DND-41 (cell line): Measurements from ENCODE around the gene APC2.

Source experiments
- ATAC-seq: fragments of 200-7000 bp; cut with Tn5 transposase; 3 replicates; pipeline ENCODE4 v1.9.1; 2021; ENCODE audit warnings: low read depth; ENCODE audit not compliant: insufficient read depth
- DNase-seq: peaks from one replicate; pipeline ENCODE4 v3.0.0-alpha.2; 2020
- H2AFZ ChIP-seq: 2 replicates; pipeline ENCODE4 v1.6.0; 2012; ENCODE audit warnings: low read depth, low read length
- H3K27ac ChIP-seq: 2 replicates; pipeline ENCODE4 v1.5.1; 2012; ENCODE audit warnings: low read length, inconsistent platforms
- H3K27me3 ChIP-seq: fragments of 200-600 bp; sonication (generic); 2 replicates; pipeline ENCODE4 v1.6.0; 2012; ENCODE audit warnings: low read length, mild to moderate bottlenecking, inconsistent platforms; ENCODE audit not compliant: insufficient read depth, poor library complexity
- H3K36me3 ChIP-seq: 2 replicates; pipeline ENCODE4 v1.5.1; 2012; ENCODE audit warnings: low read length, inconsistent platforms; ENCODE audit not compliant: insufficient read depth
- H3K4me1 ChIP-seq: 2 replicates; pipeline ENCODE4 v1.5.1; 2012; ENCODE audit warnings: mild to moderate bottlenecking, low read length; ENCODE audit not compliant: insufficient read depth
- H3K4me2 ChIP-seq: 2 replicates; pipeline ENCODE4 v1.6.0; 2012; ENCODE audit warnings: mild to moderate bottlenecking, moderate library complexity, low read length, inconsistent platforms; ENCODE audit not compliant: insufficient read depth
- H3K4me3 ChIP-seq, 2 experiments: fragments of 200-600 bp in 1 of 2; shearing (Covaris generic) in 1 of 2; 2 replicates each; pipeline ENCODE4 v1.5.1; 2012 to 2016; ENCODE audit warnings: inconsistent platforms in 2 of 2, low read length in 2 of 2, mild to moderate bottlenecking in 2 of 2, low read depth in 1 of 2, moderate library complexity in 1 of 2
- H3K79me2 ChIP-seq: 2 replicates; pipeline ENCODE4 v1.6.0; 2012; ENCODE audit warnings: low read length, inconsistent platforms; ENCODE audit not compliant: insufficient read depth
- H3K9ac ChIP-seq: 2 replicates; pipeline ENCODE4 v1.6.0; 2012; ENCODE audit warnings: low read depth, mild to moderate bottlenecking, inconsistent platforms, low read length, moderate library complexity
- H3K9me3 ChIP-seq: 2 replicates; pipeline ENCODE4 v1.5.1; 2012; ENCODE audit warnings: low read length, moderate library complexity, mild to moderate bottlenecking, inconsistent platforms; ENCODE audit not compliant: insufficient read depth, severe bottlenecking
- H4K20me1 ChIP-seq: 2 replicates; pipeline ENCODE4 v1.6.0; 2012; ENCODE audit warnings: low read length; ENCODE audit not compliant: insufficient read depth
- CTCF ChIP-seq: IDR thresholded peaks from 2 replicates; pipeline ENCODE4 v1.5.1; 2012; ENCODE audit warnings: borderline replicate concordance, low read length, moderate library complexity, mild to moderate bottlenecking; ENCODE audit not compliant: poor library complexity, severe bottlenecking; ENCODE audit errors: extremely low read depth
- EZH2 ChIP-seq: IDR thresholded peaks from 3 replicates; pipeline ENCODE4 v1.6.1; 2012; ENCODE audit warnings: borderline replicate concordance, low read depth, mild to moderate bottlenecking, moderate library complexity, low read length, inconsistent platforms; ENCODE audit not compliant: severe bottlenecking

Gene APC2

GRCh38 chr19:1467490-1468273, 17.8 kb downstream of the APC2 start:
- TF ChIP-seq EZH2 = no peak
- no peak for TF ChIP-seq CTCF
- H3K4me2 ChIP-seq = no peak overlapping the region
- no peak overlapping the region for H3K4me3 ChIP-seq
- H3K36me3 ChIP-seq = no peaks in the 10 kb centered on the region
- H3K9me3 ChIP-seq = no peaks in the 10 kb centered on the region
- peaks cover 1% of the 10 kb centered on the region; the same call in 1 of the 2 replicates for H3K79me2 ChIP-seq
- DNase-seq = no peak
- H3K4me1 ChIP-seq = peaks cover 23% of the 10 kb centered on the region
- no peak overlapping the region for H2AFZ ChIP-seq
- no peak overlapping the region for H3K9ac ChIP-seq
- no peak overlapping the region for H3K27ac ChIP-seq
- H4K20me1 ChIP-seq = peaks cover 49% of the 10 kb centered on the region
- ATAC-seq = no peak
- H3K27me3 ChIP-seq = no peaks in the 10 kb centered on the region

GRCh38 chr19:1468274-1468820, 18.4 kb downstream of the APC2 start:
- H3K4me1 ChIP-seq = peaks cover 23% of the 10 kb centered on the region
- no peak overlapping the region for H2AFZ ChIP-seq
- H3K9ac ChIP-seq = no peak overlapping the region
- no peak overlapping the region for H3K4me3 ChIP-seq
- no peak for DNase-seq
- peaks cover 5% of the 10 kb centered on the region; the same call in 1 of the 2 replicates for H3K79me2 ChIP-seq
- no peaks in the 10 kb centered on the region for H3K36me3 ChIP-seq
- peaks cover 56% of the 10 kb centered on the region for H4K20me1 ChIP-seq
- H3K27me3 ChIP-seq = no peaks in the 10 kb centered on the region
- no peak overlapping the region for H3K27ac ChIP-seq
- ATAC-seq = no peak
- no peaks in the 10 kb centered on the region for H3K9me3 ChIP-seq
- no peak overlapping the region for H3K4me2 ChIP-seq
- no peak for TF ChIP-seq EZH2
- no peak for TF ChIP-seq CTCF

- Histone ChIP-seq H3K9me3 (no peaks in the 10 kb centered on the region), H3K4me1 (peaks cover 23% of the 10 kb centered on the region), H3K4me2 (no peak overlapping the region), H2AFZ (no peak overlapping the region), H3K9ac (no peak overlapping the region), H3K36me3 (no peaks in the 10 kb centered on the region), H3K27ac (no peak overlapping the region), H3K79me2 (peaks cover 5% of the 10 kb centered on the region; the same call in 1 of the 2 replicates), H4K20me1 (peaks cover 61% of the 10 kb centered on the region), H3K4me3 (no peak overlapping the region), H3K27me3 (no peaks in the 10 kb centered on the region)
- TF ChIP-seq CTCF (no peak), EZH2 (no peak)
- DNase-seq = no peak
- no peak for ATAC-seq
Measured at GRCh38 chr19:1468821-1469254, 18.9 kb downstream of the APC2 start.
